Renal cortex interstitium (tissue), 11 donors: Measurements from ENCODE around the gene IFFO2. TPM values are rescaled to one million over a fixed set of nuclear protein-coding genes. Genes with fewer than 3 reads are reported as not detected.

Experiments
- DNase-seq, 11 donors: peaks; one replicate each; pipeline ENCODE4 v3.0.0-alpha.2; 2013; ENCODE audit warnings: low read depth in 9 of 11, low spot score in 4 of 11; ENCODE audit errors: extremely low read depth in 1 of 11
- polyA plus RNA-seq, 3 donors: library from polyadenylated mRNA; unstranded; fragments of 120-200 nt; gene quantifications; one replicate each; pipeline ENCODE4 v1.2.1, GENCODE V29; 2013; ENCODE audit not compliant: insufficient read length in 3 of 3

Gene IFFO2
- polyA plus RNA-seq, 3 donors = 24.3 to 31.9 (median 25.6) TPM

DNA sequence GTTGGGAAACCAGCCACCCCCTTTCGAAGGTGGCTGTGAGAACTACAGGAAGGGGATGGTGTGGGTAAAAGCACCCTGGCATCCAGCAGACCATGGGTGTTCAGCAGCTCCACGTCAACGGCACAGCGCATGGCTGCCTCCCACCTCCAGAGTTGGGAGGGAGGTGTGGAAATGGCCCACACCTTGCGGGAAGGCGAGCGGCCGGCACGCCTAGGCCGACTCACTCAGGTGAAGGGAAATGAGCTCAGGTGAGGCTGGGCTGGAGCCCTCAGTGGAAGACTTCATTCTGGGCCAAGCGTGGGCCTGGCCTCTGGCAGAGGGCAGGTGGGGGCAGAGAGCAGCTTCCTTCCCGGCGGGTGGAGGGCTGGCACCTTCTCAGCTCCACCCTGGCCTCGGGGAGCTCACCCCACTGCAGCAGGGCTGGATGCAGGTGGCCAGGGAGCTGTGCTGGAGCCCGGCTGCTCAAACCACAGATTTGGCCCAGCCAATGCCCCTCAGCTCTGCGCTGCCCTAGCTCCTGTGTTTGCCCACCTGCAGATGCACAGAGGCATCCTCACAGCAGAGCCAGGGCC is 29.3 kb downstream of the IFFO2 start:
- no peak for DNase-seq

DNA sequence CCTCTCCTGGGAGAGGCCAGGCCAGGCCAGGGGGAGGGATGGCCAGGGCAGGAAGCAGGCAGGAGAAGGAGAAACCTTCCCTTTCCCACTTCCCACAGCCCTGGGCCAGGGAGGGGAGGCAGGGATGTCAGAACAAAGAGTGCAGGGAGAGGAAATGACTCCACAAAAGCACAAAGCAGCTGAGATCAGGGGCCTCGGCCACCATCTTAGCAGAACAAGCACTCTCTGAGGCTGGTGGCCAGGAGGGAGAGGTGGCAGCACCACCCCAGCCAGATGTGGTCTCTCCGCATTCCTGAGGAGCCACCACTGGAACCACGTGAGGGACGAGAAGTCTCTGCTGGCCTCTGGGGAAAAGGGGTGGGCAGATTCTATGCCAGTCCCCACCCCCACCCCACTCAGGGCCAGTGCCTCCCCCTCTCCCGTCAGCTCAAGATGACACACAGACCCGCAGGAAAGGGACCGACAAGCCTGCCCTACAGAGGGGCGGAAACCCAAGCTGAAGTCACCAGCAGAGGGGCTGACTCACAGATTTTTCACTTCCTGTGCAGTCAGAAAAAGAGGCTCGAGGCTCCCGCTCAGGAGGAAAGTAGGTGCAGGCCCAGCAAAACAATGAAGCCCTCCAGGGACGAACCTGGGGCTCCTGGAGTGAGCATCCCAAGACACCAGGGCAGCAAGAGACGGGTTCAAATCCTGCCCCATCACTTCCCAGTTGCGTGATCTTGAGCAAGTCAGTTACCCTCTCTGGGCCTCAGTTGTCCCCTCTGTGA is 30.0 kb downstream of the IFFO2 start:
- no peak for DNase-seq

DNA sequence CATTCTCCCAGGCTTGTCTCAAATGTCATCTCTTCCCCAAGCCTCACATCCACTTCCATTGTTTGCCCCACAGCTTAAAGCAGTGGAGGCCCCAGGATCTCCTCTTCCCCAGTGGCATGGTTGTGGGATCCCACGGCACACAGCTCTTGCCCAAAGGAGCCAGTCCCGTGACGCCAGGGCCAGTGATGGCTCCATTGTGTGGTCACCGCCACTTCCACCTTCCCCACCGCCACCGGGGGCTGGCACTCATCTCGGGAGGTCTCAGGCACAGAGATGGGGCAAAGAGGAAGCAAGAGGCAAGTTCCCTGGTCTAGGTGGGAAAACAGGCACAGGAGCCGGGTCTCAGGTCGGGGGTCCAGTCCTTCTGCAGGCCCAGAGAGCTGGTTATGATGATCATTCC is 31.2 kb downstream of the IFFO2 start:
- DNase-seq = no peak

DNA sequence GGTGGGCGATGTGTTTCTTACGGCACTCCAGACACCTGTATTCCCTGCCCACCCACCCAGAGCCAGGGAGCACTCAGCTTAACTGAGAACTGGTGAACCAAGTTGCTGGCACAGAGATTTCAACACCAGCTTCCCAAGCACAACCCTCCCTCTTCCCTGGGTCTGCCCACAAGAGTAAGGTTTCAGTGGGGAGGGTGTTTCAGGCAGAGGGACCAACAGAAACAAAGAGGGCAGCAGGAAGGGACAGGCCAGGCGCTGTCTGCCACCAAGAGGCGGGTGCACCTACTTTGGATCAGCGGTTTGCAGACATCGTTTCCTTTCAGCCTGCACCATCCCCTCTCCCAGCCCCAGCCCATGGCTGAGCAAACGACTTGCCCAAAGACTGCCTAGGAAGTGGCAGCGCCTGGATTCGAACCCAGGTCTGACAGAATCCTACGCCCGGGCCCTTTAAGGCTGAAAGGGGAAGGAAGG is 32.2 kb downstream of the IFFO2 start:
- no peak for DNase-seq

DNA sequence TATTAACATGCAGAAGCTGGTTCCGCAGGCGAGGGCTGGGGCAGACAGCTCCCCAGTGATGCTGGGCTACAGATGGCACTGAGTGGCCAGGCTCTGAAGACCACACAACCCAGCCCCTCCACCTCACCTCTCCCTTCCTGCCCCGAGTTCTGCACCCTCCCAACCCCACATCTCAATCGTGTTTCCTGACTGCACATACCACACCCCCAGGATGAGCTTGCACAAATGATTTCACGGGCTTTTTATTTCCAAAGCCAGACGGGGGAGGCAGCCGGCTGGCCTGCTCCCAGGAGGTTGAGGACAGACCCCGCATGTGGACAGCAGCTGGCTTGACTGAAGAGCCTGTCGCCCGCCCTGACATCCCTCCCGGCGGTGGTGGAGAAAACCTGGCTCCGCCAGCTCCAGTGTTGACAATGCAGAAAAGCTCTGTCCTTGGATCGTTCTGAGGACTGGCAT is 32.7 kb downstream of the IFFO2 start:
- peak in 3 of 11 donors; percentile 68 to 75 (median 73) for DNase-seq

DNA sequence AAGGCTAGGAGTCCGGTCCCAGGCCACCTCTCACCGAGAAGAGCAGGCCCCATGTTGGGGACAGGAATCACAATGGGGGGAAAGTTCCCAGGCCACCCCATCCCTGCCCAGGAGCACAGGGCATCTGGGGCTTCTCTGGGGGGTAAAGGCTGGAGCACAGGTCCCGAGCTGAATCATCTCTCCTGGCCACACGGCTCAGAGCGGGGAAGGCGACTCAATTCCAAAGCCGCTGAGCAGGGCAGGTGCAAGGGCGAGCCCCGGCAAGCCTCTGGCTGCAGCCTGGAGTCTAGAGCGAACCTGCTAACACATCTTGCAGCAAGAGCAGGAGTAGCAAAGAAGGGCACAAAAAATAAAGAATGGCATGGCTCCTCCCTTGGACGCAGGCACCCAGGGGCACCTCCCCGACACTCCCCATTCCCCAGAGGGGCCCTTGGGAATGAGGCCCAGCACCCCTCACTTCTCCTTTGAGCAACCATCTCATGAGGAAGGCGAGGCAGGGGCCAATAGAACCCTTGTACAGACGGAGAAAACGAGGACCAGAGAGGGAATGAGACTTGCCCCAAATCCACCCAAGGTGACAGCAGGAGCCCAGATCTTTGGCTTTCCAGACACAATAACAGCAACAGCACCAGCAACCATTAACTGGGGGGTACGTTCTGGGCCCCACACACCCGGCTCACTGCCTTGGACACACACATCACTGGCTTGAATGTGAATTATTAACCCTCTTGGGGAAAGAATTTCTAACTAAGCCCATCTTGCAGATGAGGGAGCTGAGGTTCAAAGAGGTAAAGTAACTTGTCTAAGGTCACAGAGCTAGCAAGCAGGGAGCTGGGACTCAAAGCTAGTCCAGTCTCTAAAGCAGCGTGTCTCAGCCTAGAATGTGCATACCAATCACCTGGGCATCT is 33.4 kb downstream of the IFFO2 start:
- no peak for DNase-seq

DNA sequence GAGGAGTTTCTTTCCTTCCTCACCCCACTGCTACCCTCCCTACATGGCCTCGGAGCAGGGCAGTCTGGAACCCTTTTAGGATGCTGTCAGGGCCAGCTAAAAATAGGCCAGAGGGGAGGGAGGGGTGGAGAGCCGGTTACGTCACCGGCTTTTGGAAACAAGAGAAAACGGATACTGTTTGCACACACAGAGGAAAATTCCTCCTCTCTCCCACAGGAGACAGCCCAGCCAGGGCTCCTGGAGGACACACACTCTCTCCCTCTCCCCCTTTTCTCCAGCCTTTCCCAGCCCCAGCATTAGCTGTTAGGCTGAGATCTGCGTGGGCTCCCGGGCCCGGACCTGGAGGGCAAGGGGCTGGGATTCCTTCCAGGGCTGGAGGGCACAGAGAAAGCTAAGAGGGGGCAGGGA is 34.2 kb downstream of the IFFO2 start:
- peak in 10 of 11 donors; percentile 72 to 91 (median 82) for DNase-seq

DNA sequence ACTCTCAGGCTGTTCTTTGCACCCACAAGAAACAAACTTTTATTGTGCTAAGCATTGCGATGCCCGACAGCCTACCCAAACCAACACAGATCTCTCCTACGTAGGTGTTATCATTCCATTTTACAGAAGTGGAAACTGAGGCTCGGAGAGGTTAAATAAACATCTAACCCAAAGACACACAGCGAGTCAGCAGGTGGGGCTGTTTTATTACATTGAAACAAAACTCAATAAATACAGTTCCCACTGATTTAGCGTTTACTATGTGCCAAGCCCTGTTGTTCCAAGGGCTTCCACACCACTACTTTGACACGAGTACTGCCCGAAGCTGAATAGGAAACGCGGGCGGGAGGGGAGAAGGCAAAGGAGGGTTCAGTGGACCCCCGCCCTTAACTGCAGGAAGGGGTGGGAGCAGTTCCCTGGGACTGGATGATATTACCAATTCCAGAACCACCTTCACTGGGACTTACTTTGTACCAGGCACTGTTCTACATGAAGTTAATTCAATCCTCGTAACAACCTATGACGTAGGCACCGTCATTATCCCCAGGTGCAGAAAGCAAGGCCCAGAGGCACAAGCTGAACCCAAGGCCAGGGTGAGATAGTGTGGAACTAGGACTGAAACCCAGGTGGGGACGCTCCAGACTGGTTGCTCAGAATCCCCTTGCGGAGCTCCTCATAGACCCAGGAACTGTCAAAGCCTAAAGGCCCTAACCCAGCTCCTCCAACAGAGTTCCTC is 34.8 kb downstream of the IFFO2 start:
- no peak for DNase-seq

DNA sequence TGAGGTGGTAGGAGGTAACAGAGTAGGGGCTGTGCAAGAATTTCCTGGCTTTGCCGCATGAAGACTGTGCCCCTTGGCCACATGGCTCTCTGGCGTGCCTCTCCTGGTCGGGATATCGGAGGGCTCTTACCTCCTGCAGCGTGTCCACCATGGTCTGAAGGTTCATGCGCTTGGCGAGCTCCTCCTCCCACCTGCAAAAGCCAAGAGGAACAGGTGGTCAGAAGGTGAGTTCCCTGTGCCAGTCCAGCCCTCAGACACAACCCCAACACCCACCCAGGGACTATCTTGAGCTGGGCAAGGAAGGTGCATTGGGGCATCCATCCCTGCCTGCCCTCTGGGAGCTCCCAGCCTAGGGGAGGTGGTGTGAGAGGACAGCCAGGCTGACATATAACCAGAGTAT is 35.5 kb downstream of the IFFO2 start:
- DNase-seq = no peak

DNA sequence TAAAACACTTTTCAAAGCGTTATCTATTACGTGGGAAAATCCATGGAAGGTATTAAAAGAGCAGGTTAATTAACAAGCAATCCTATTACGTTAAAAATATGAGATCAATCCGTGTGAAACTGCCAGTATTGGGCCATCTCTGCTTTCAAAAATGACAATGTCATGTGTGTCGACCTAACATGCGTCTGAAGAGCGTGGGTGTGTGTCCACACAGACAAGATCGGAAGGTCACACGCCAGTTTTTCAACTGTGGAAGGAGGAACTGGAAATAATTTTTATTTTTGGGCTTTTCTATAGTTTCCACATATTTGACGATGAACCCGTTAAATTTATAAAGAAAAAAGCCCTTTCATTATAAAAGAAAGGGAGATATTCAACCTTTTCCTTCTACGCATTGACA is 36.5 kb downstream of the IFFO2 start:
- DNase-seq = no peak

DNA sequence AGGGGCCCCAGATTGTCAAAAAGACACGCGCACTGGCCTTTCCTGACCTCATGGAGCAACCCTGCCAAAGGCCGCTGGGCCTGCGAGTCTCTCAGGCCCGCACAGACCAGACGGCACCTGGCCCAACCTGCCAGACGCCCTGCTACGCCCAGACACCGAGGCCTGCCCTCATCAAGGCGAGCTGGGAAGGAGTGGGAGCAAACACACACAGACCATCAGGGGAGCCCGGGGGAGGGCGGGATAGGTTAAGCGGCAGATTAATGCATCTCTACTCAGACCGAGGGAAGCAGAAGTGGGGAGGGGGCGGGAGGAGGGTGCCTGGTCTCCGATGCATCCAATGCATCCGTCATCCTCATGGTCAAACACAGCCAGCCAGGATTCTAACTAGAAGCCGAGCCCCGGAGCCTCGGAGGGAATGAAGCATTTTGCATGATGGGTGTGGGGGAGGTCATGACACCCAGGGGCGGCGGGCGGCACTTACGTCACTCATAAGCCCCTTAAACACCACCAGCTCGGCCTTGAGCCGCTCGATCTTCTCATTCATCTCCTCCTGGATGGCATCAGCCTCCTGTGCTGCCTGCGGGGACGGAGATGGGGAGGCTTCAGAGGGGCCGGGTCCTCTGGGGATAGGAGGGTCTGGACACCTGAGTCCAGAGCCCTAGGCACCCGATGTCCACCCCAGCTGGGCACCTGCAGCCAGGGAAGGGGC is 37.1 kb downstream of the IFFO2 start:
- DNase-seq = no peak

DNA sequence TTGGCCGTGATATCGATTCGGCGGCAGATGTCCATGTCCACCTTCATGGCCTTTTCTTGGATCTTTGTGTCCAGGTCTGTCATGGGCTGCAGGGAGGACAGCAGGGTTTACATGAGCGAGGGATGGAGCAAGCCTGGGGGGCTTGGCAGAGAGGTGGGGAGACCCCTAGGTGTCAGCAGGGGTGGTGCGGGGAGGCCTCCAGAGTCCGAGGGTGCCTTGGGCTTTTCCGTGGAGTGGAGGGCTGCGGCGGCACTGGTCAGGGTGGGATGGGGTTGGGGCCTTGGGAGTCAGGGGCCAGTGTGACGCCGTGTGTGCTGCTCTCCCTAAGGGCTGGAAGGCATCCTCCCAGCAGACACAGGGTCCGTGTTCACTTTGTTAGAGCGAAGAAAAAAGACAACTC is 38.1 kb downstream of the IFFO2 start:
- no peak for DNase-seq

DNA sequence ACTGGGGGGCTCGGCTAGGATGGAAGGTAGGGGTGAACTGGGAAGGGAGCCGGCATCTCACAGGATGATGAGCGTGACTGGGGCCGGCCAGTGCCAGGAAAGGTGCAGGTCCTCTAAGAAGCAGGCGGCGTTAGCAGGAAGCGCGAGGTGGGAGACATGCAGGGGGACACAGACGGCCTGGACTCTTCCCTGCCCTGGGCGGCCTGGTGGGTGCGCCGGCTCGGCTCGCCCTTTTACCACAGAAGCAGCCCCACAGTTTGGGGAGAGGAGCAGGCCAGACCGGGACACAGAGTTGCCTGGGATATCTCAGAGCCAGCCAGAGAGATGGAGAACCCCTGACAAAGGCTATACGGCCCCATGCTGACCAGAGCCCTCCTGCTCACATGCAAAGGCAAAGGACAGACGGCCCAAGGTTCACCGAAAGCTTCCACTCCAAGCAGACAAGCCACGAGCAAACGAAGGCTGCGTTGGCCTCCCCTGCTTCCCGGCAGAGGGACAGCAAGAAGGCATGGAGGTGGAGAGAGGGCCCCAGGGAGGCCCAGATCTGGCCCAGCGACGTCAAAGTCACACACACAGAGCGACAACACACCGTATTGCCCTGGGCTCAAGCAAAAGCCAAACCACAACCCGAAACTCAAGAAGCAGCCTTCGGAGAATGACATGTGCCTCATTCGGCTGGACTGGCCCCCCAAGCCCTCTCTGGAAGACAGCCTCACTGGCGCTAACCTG is 39.2 kb downstream of the IFFO2 start:
- DNase-seq = no peak

DNA sequence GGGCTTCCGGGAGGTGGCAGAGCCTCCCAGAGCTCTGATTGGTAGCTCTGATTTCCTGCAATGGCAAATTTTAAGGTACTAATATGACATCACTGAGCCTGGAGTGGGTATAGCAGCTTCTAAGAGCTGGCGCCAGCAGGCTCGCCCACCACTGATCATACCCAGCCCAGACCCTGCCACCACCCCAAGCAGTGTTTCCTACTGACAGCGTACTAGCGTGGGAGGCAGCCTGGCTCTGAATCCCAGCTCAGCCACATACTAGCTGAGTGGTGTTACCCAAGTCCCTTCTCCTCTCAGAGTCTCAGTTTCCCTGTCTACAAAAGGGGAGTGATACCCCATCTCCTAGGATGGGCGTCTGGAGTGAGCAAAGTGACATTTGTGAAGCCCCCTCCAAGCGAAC is 41.1 kb downstream of the IFFO2 start:
- DNase-seq = no peak

DNA sequence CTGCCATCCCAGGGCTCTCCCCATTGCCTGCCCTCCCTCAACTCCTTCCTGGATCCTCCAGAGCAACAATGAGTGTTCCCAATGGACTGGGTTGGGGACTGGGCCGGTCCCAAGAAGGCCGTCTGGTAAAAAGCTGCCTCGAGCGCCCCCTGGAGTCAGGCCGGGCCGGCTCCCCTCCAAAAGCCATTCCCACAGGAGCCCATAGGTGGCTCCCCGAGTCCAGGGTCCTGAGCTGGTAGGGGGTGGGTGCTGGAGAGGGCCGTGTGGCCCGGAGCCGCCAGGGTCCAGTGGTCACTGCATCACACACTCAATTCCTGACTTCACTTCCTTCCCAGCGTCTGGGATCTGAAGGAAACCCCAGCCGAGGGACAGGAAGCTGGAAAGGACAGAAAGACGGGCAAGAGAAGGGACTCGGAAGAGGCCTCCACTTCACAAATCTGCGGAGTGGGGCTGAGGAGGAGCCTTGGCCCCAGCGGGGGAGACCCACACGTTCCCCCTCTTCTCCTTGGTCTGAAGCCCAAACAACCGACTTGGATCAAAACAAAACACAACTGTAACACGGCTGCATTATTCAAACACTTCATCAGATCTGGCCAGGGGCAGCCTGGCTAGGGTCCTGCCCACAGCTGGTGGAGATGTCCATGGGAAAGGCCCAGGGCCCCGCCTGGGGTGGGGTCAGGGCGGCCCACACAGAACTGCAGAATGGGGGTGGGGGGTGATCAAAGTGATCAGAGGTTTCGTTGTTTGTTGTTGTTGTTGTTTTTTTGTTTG is 43.2 kb downstream of the IFFO2 start:
- DNase-seq = peak in 7 of 11 donors; percentile 74 to 80 (median 77)

DNA sequence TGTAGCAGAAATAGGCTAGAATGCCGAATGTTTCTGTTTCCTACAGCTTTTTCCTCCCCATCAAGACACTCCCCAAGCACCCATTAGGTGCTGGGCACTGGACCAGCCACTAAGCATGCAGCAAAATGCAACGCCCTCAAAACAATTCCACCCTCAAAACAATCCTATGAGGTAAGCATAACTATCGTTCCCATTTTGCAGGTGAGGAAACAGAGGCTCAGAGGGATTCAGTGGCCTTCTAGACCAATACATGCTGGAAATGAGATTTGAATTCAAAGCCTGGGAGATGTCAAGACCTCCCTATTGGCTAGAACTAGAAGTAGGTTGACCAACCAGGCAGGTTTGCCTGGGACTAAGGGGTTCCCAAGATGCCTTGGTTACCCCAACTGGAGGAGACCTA is 43.9 kb downstream of the IFFO2 start:
- no peak for DNase-seq
